Measurements from ENCODE around the gene KLHL34.

DNA sequence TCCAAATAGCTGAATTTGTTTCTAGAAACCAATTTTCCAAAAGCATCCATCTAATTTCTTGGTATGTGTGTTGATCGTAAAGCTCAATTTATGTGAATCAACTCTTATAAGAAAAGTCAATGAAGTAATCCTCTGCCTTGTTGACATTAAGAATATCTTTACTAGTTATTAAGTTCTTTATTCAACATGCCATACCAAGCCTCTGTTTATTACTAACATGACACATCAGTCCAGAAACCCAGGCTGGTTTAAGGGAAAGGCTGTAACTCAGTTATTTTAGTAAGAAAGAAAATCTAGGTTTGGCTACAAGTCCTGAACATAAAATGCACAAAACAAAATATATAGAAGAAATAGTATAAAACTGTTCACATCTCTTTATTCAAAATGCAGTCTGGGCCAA, 48.0 kb downstream of the KLHL34 start:
- TF ChIP-seq YY1 (IDR thresholded peaks at IDR 0.05; ENCODE audit: insufficient read depth, insufficient read length) (no peak), ZNF274 (IDR thresholded peaks at IDR 0.05; ENCODE audit: low read depth, low read length) (no peak), SUZ12 (IDR thresholded peaks at IDR 0.05; ENCODE audit: extremely low read depth, insufficient read depth, insufficient read length) (no peak)
